Measurements from ENCODE around the gene GPR17.

DNA sequence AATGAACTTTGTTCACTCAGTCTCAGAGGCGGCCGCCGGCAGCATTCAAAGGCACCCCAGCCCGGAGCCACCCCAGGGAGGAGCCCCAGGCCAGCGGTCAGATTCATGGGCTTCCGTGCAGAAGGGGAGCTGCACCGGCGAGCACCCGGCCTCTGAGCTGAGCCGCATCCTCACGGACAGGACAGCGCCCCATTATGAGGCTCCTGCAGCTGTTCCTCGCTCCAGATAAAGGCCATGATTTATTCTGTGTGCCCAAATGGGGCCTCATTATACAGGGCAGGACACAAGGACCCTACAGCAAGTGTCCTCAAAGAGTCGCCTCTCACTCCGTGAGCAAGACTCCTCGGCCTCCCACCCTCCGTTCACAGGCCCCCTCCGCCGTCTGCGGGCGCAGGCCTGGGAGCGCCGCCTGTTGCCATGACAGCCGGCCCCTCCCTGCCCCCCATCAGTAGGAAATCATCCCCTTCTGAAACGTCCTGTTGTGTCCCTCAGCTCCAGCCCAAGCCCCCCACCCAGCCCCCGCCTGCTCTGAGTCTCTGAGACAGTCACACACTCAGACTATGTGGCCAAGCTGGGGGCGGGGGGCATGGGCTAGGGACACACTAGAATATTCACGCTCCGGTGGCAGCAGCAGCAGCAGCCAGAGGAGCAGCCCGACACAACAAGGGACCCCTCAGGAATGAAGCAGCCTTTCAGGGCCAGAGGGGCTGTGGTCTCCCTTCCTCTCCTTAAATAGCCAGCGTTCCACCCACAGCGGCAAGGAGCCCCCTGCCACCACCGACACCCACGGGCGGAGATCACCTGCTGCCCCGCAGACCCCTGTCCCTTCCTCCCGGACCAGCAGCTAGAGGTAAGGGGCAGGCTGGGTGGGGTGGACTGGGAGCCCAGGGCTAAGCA, at the start of gene GPR17:
- TF ChIP-seq NR3C1 (CRISPR knock-in tag; IDR thresholded peaks at IDR 0.05): no peak
- TF ChIP-seq POLR2A (conservative IDR thresholded peaks at IDR 0.05): no peak
- TF ChIP-seq TBL1XR1 (IDR thresholded peaks at IDR 0.05; ENCODE audit: low read length in 2 of 2): no peak
- TF ChIP-seq SNRNP70 (optimal IDR thresholded peaks at IDR 0.05; ENCODE audit: low read depth, low read length): no peak

Measured in K562 (cell line).